Thyroid gland (tissue), 4 donors: Measurements from ENCODE around the gene GKN2. TPM values are rescaled to one million over a fixed set of nuclear protein-coding genes. Genes with fewer than 3 reads are reported as not detected.

Source experiments
- DNase-seq, 2 donors: peaks; one replicate each; pipeline ENCODE4 v3.0.0-alpha.2; 2019
- H3K27ac ChIP-seq, 3 donors: fragments of 200-600 bp; sonication (generic); 1 replicate in 2 of 3; 2 replicates in 1 of 3; pipeline ENCODE4 v1.5.1; 2016 to 2019; ENCODE audit warnings: mild to moderate bottlenecking in 1 of 3, moderate library complexity in 1 of 3
- H3K27me3 ChIP-seq: fragments of 200-600 bp; sonication (generic); one replicate; pipeline ENCODE4 v1.5.1; 2019
- H3K36me3 ChIP-seq, 2 donors: fragments of 200-600 bp; sonication (generic); one replicate each; pipeline ENCODE4 v1.5.1; 2016 to 2019
- H3K4me1 ChIP-seq, 2 donors: fragments of 200-600 bp; sonication (generic); one replicate each; pipeline ENCODE4 v1.5.1; 2017 to 2019
- H3K4me3 ChIP-seq, 3 donors: fragments of 200-600 bp; sonication (generic); replicated peaks in 1 of 3; 1 replicate in 2 of 3; 2 replicates in 1 of 3; pipeline ENCODE4 v1.5.1; 2016; ENCODE audit warnings: mild to moderate bottlenecking in 1 of 3
- H3K9me3 ChIP-seq: fragments of 200-600 bp; sonication (generic); one replicate; pipeline ENCODE4 v1.5.1; 2017
- POLR2A ChIP-seq, 2 donors: fragments of 450-650 bp; IDR thresholded peaks; one replicate each; pipeline ENCODE4 v1.6.1; 2017; ENCODE audit warnings: antibody characterized with exemption in 2 of 2, mild to moderate bottlenecking in 2 of 2, moderate library complexity in 1 of 2
- WGBS, 2 donors: methylation state at CpG; one replicate each; pipeline ENCODE4 v1.1.5; 2017; 5-methylcytosine and 5-hydroxymethylcytosine counted together
- intact Hi-C: fragments of 100-400 bp; cut with DNase I; formaldehyde crosslinking; loops from one replicate; pipeline ENCODE4 v1.15.1; 2023
- total RNA-seq, 4 donors: library from RNA; depleted of rRNA; stranded (reverse); fragments of >200 nt; gene quantifications; one replicate each; pipeline ENCODE4 v1.2.3, GENCODE V29; 2016
- TF ChIP-seq, protein P1 (sequence below), 6 experiments: fragments of 200-600 bp in 3 of 6; fragments of 450-650 bp in 3 of 6; sonication (generic) in 3 of 6; IDR thresholded peaks; one replicate each; pipeline ENCODE4 v1.5.1; 2016 to 2019; ENCODE audit warnings: antibody characterized with exemption in 6 of 6, mild to moderate bottlenecking in 2 of 6, inconsistent platforms in 1 of 6, moderate library complexity in 1 of 6

GKN2 gene
- total RNA-seq, 4 donors from 2014 or later = not detected

DNA sequence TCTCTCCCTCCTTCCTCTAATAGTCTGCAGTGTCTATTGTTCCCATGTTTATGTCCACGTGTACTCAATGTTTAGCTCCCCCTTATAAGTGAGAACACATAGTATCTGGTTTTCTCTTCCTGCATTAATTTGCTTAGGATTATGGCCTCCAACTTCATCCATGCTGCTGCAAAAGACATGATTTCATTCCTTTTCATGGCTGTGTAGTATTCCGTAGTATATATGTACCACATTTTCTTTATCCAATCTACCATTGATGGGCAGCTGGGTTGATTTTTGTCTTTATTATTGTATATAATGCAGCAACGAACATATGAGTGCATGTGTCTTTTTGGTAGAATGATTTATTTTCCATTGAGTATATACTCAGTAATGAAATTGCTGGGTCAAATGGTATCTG, 13.8 kb downstream of the GKN2 start:
- no peak for DNase-seq
- no peaks in the 10 kb centered on the region for H3K36me3 ChIP-seq
- H3K4me1 ChIP-seq = peaks cover 10 to 14% of the 10 kb centered on the region in 2 donors
- no peak overlapping the region for H3K27ac ChIP-seq
- TF ChIP-seq POLR2A (IDR thresholded peaks at IDR 0.05) = no peak
- TF ChIP-seq, protein P1, sequence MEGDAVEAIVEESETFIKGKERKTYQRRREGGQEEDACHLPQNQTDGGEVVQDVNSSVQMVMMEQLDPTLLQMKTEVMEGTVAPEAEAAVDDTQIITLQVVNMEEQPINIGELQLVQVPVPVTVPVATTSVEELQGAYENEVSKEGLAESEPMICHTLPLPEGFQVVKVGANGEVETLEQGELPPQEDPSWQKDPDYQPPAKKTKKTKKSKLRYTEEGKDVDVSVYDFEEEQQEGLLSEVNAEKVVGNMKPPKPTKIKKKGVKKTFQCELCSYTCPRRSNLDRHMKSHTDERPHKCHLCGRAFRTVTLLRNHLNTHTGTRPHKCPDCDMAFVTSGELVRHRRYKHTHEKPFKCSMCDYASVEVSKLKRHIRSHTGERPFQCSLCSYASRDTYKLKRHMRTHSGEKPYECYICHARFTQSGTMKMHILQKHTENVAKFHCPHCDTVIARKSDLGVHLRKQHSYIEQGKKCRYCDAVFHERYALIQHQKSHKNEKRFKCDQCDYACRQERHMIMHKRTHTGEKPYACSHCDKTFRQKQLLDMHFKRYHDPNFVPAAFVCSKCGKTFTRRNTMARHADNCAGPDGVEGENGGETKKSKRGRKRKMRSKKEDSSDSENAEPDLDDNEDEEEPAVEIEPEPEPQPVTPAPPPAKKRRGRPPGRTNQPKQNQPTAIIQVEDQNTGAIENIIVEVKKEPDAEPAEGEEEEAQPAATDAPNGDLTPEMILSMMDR (IDR thresholded peaks at IDR 0.05) = no peak
- 90 to 93% methylated on average over 3 of the region's 3 CpGs for WGBS, 2 donors
- intact Hi-C loops = no loop called here
- H3K4me3 ChIP-seq = no peak overlapping the region
- no peaks in the 10 kb centered on the region for H3K27me3 ChIP-seq
- no peaks in the 10 kb centered on the region for H3K9me3 ChIP-seq

DNA sequence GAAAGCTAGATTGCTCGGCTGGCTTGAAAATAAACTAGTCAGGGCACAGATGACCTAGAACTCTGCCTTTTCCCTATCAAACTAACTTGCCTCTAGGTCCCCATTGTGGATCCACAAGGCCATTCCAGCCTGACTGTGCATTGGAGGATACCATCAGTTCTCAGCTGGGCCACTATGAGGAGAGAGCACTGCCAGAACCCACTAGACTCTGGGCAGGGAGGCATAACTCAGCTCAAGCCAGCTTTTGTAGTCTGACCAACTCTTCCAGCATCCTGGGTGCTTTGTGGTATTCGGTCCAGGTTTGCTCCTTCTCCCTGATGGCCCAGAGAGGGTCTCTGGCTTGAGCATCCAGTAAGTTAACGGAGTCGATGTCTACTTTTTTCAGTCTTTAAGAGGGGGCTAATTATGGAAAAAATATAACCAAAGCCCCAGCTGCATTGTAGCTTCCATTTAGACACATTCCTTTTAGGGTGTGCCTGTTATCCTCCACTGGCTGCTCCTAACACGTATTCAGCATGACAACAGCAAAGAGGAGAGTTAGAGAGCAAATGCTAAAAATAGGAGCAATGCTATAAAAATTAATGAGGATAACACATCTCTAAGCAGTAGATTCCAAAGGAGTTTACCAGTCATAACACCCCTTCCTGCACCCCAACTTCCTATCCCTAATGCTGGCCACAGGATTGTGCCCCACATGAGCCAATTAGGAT, 15.2 kb downstream of the GKN2 start:
- intact Hi-C loops = no loop called here
- no peak overlapping the region for H3K4me3 ChIP-seq
- H3K4me1 ChIP-seq = no peaks in the 10 kb centered on the region
- TF ChIP-seq, protein P1 (IDR thresholded peaks at IDR 0.05) = no peak
- no peak for TF ChIP-seq POLR2A (IDR thresholded peaks at IDR 0.05)
- no peaks in the 10 kb centered on the region for H3K27me3 ChIP-seq
- H3K9me3 ChIP-seq = no peaks in the 10 kb centered on the region
- no peaks in the 10 kb centered on the region for H3K36me3 ChIP-seq
- no peak overlapping the region for H3K27ac ChIP-seq
- WGBS, 2 donors = 90 to 91% methylated on average over 5 of the region's 5 CpGs
- no peak for DNase-seq

DNA sequence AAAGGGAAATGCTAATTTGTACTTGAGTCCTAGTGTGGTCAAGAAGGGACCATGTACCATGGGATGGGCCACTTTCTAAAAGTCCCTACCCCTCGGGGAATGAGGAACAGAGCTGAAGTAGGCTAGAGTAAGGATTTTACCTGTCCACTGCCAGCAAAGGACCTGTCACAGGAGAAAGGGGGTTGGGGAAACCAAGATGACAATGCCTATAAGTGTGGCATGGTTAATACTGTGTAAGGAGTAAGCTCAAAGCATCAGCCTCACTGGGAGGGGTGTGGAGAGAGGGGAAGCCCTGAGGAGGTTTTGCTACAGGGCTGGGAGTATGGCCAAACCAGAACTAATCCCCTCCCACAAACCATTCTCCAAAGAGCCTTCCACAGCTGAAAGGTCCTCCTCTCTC, 15.8 kb downstream of the GKN2 start:
- Histone ChIP-seq H3K36me3 (no peaks in the 10 kb centered on the region), H3K27ac (no peak overlapping the region), H3K4me1 (no peaks in the 10 kb centered on the region), H3K27me3 (no peaks in the 10 kb centered on the region), H3K9me3 (no peaks in the 10 kb centered on the region), H3K4me3 (no peak overlapping the region)
- TF ChIP-seq POLR2A (IDR thresholded peaks at IDR 0.05) = no peak
- TF ChIP-seq, protein P1 (IDR thresholded peaks at IDR 0.05) = no peak
- DNase-seq = no peak
- intact Hi-C loops = no loop called here
- 83 to 96% methylated on average over 1 of the region's 1 CpG for WGBS, 2 donors

DNA sequence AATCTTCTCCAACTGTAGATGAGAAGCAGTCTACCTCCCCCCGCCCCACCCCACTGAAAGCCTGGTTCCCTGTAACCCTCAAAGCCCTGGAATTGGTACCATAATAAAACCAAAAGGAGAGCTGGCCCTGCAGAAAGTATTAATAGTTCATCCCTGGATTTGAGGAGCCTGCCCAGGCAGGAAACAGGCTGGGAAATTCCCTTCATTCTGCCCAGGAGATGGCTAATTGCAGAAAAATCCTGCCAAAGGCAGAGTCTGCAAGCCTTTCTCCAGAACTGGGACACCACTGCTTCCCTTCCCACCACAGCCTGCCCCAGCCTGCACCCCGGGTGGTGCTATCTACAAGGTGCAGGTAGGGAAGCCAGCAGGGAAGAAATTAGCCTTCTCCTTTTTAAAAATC, 16.3 kb downstream of the GKN2 start:
- Histone ChIP-seq H3K4me1 (no peaks in the 10 kb centered on the region), H3K36me3 (no peaks in the 10 kb centered on the region), H3K4me3 (no peak overlapping the region), H3K27ac (no peak overlapping the region), H3K27me3 (no peaks in the 10 kb centered on the region), H3K9me3 (no peaks in the 10 kb centered on the region)
- intact Hi-C loops = no loop called here
- 81 to 88% methylated on average over 2 of the region's 2 CpGs for WGBS, 2 donors
- DNase-seq = no peak
- no peak for TF ChIP-seq POLR2A (IDR thresholded peaks at IDR 0.05)
- TF ChIP-seq, protein P1 (IDR thresholded peaks at IDR 0.05) = no peak

DNA sequence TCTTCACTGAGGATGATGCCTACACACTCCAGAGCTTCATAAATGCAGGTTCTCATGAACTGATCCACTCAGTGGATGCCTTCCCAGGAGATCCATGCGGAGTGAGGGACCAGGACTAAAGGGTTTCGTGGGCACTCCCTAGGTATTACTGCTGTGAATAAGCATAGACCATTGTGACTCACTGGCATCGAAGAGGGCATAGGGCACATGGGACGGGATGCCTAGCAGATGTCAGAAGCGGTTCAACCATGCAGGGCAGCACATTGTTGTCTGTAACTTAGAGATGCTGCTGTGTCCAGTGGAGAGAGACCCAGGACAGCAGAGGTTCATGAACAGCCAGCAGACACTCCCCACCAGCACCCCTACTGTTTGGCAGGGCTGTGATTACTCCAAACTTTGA, 17.2 kb downstream of the GKN2 start:
- DNase-seq = no peak
- H3K36me3 ChIP-seq = no peaks in the 10 kb centered on the region
- no peak overlapping the region for H3K4me3 ChIP-seq
- TF ChIP-seq, protein P1 (IDR thresholded peaks at IDR 0.05) = no peak
- TF ChIP-seq POLR2A (IDR thresholded peaks at IDR 0.05) = no peak
- H3K4me1 ChIP-seq = no peaks in the 10 kb centered on the region
- H3K27ac ChIP-seq = no peak overlapping the region
- H3K9me3 ChIP-seq = no peaks in the 10 kb centered on the region
- WGBS, 2 donors = 96 to 100% methylated on average over 4 to 5 of the region's 5 CpGs
- no peaks in the 10 kb centered on the region for H3K27me3 ChIP-seq
- intact Hi-C loops = no loop called here
